Esophagus mucosa (tissue), 1 donor: ENCODE measurements around the gene SMG6. TPM values are rescaled to one million over a fixed set of nuclear protein-coding genes. Genes with fewer than 3 reads are reported as not detected.
A peak's percentile ranks its signal among the peaks of the same experiment; 100 is the strongest.
"Not testable (repeated sequence)": the region's sequence is repeated elsewhere in the genome, so short reads cannot be mapped to it uniquely, and the experiment has no call there.

Source experiments
- ATAC-seq: fragments of 200-7000 bp; cut with Tn5 transposase; one replicate; pipeline ENCODE4 v1.9.1; 2020
- total RNA-seq: library from RNA; stranded (reverse); gene quantifications from one replicate; pipeline ENCODE4 v1.2.4, GENCODE V29; 2023
- donor health status: DM: yes; HTN: yes; CAD: no.

Gene SMG6
- total RNA-seq, 1 donor from 2014 or later, result 19.5 TPM

DNA sequence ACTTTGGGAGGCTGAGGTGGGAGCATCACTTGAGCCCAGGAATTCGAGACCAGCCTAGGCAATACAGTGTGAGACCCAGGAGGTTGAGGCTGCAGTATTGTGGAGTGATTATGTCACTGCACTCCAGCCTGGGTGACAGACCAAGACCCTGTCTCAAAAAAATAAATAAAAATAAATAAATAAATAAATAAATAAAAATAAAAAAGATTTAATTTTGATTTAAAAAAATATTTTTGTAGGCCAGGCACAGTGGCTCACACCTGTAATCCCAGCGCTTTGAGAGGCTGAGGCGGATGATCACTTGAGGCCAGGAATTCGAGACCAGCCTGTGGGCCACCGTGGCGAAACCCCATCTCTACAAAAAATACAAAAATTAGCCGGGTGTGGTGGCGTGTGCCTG, 104.2 kb downstream of the SMG6 start:
- ATAC-seq, result not testable (repeated sequence)

DNA sequence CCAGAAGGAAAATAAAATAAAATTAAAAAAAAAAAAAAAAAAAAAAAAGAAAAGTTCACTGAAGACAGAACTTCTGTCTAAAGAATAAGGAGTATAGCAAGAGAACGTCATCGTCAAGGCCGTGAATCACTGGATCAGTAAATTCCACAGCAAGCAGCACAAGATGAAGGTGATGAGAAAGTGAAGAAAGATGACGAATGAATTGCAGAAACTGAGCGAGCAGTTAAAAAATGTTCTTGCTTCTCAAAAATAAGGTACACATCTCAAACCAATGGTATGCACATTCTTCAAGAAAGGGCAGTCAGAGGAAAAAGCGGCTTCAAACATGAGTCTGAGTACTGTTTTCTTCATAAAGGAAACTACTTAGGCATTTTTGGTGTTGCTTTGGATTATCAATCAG, 104.7 kb downstream of the SMG6 start:
- no peak for ATAC-seq

DNA sequence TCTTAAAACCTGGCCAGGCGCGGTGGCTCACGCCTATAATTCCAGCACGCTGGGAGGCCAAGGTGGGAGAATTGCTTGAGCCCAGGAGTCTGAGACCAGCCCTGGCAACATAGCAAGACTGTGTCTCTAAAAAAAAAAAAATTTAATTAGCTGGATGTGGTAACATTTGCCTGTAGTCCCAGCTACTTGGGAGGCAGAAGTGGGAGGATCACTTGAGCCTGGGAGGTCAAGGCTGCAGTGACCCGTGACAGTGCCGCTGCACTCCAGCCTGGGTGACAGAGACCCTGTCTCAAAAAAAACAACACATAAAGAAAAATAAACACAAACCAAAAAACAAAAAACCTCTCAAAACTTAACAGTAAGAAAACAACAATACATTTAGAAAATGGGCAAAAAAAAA, 106.3 kb downstream of the SMG6 start:
- no peak for ATAC-seq

DNA sequence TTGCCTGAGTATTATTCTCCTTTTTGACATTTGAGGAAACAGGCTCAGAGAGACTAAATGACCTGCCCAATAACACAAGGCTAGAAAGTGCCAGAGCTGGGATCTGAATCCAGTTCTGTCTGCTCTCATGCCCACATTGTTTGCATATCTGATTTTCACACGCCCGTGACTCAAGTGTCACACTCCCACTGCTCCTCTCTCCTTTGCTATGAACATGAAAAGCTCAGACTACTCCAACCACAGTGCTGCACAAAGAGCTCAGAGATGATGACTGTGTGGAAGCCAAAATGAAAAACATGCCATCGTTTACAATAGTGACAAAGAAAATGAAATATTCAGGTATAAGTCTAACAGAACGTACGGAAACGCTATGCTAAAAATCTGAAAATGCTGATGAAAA, 107.9 kb downstream of the SMG6 start:
- ATAC-seq, result peak; percentile 75

DNA sequence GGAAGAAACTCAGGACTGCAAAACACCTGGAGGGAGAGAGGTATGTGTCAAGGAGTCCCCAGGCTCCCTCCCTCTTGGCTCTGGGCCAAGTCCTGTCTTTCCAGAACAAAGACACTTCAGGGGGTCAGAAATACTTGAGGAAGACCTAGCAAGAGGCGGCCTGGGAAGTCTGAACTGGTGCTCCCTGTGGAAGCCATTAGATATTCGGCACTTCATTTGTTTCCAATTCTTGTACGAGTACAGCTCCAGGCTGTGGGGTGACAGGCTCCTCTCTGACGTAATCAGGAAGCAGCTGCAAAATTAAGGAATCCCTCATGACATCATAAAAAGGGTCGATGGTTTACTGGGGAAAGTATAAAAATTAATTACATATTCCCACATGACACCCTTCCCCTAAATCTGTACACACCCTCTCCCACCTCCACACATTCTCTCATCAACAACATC, 108.7 kb downstream of the SMG6 start:
- ATAC-seq, result no peak

DNA sequence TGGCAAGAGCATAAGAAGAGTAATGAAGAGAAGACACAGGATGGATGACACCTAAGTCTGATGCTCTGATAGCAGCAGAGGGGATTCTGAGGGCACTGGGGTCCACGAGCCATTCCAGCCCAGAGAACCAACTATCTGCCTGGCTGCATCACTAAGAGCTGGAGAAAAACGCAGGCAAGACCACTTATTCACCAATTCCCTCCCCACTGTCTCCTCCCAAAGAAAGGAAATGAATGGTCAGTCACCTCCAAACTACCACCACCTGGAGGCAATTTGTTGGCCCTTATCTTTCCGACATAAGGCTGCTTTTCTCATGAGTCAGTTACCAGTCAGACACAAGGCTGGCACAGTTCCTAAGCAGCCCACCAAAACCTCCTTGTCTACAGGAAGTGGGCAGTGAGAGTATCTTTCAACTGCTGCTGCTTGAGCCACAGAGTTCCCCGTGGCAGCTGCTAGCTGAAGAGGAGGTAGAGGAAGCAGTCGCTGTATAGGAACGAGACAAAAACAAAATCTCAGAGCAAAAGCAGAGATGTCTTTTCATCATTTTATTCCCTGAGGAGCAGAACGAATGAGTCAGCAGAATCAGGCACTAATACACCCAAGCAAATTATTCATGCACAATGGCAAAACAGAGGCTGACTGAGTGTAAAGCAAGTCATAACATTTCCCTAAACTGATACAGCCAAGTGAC, 111.1 kb downstream of the SMG6 start:
- peak; percentile 58 for ATAC-seq

DNA sequence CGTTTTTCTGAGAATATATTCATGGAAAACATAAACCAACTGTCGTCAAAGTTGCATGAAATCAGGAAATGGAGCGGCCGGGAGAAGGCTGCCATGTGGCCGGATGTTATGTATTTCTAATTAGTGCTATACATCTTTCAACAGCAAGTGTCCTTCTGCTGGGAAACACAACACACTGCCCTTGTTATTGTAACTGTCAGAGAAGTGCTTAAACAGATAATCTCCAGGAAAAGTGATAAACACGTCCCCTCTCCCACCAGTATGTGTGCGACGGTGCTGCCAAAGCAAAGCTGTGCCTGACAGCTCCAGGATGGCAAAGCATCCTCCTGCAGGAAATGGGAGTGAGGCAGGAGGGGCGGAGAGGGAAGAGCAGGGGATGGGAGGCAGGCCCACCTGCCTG, 111.8 kb downstream of the SMG6 start:
- no peak for ATAC-seq

DNA sequence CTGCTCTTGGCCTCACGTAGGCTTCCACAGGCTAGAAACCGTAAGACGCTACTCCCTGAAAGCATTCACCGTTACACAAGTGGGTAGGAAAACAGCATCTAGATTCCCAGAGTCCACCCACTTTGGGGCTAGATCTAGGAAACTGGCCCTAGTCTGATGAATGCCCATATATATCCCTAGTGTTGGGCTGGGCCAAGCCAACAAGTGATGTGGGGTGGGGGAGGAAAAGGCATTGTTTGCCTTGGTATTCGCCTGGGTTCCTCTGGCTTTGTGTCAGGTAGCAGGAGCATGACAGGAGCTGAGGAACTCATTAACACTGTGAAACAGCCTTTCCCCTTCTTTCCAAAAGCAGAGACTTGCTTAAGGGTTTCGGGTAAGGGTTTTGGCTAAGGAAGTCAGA, 112.4 kb downstream of the SMG6 start:
- ATAC-seq, result no peak

DNA sequence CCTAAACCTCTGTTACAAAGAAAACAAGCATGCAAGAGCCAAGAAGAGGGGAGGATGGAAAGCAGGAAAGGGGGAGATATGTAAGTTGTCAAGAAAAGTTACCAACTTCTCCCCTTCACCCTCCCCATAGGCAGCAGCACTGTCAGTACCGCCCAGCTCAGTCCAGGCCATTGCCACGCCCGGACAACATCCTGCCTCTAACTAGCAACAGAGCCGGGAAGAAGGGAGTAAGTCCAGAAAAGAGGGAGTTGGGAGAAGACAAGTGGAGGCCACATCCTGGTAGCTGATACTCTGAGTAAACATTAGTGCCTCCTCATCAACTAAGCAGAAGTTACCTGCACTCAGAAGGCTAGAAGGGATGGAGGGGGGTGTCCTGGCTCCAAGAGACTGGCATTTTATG, 113.6 kb downstream of the SMG6 start:
- no peak for ATAC-seq

DNA sequence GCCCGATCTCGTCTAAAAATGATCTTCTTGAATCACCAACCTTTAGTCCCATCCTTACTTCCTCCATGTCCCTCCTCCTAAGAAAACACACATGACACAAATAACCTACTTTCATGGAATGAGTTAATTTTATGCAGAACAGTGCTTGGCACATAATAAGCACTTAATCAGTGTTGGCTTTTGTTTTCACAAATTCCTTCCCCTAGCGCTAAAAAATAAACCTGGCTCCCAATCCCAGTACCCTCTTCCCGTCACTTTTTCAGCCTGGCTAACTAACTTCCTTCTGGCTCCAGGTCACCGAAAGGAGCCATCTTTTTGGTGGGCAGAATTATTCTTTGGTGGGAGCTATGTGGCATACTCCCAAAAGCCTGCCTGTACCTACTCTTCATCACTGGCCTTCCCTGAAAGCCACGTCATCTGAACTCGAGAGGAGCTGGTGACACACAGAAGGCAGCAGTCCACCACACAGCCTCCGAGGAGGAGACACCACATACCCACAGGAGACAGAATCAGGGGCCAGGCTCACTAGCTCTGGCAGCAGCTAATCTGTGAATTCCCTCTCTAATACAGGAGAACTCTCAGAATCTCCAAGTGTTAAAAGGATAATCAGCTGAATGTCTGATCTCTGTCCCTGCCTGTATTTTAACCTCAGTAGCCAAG, 114.5 kb downstream of the SMG6 start:
- ATAC-seq, result no peak

DNA sequence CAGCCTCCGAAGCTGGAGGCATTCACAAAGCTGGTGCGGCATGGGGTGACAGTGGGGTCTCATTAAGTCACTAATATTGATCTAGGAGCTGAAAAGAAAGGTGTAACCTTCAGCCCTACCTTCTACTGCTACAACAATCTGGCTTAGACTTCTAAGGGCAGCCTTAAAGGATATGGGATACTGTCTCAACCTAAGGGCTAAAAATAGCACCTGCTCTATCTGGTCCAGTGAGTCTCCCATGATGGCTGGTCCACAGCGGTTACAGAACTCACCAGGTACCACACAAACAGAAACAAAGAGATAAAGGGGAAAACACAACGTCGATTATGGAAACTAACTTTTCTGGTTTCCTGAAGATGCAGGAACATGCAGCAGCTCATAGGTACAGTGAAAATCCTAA, 115.8 kb downstream of the SMG6 start:
- ATAC-seq, result no peak

DNA sequence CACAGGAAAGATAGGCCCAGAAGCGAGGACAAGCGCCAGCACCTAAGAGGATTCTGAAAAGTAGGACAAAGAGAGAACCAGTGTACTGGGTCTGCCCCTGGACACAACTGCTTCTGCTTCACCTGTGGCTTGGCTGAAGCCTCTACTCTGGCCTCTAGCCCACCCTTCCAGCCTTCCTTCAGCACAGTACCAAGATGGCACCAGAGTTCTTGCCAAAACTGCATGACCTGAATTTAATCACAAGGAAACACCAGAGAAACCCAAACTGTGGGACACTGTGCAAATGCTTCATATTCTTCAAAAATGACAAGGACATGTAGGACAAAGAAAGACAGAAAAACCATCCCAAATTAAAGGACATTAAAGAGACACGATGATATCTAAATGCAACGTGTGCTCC, 116.6 kb downstream of the SMG6 start:
- ATAC-seq, result no peak

DNA sequence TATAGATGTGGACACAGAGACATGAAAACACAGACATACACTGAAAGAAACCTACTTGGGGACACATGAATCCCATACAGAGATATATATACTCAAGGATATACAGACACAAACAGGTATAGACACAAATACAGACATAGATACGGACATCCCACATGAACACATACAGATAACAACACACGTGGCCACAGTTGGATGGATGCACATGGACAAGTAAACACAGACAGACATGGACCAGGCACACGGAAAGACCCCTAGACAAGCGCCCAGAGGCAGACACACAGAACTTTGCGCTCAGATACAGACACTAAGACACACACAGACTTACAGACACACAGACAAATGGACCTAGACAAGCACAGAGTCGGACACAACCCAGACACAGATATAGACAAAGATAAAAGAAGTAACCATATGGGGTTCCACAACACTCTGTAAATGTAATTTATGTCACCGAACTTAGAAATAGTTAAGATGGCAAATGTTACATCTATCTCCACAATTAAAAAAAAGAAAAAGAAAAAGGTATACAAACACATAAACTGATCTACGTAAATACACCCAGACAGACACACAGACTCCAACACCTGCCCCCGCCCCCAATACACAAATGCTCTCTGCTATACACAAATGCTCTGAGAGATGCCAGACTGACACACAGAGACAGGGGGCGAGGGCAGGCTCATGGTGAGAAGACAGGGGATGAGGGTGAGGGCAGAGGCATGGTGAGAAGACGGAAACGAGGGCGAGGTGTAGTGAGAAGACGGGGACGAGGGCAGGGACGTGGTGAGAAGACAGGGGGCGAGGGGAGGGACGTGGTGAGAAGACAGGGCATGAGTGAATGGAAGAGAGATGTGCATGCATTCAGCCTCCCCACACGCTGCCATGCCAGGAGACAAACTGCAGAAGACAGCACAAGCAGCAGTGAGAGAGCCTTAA, 118.3 kb downstream of the SMG6 start:
- ATAC-seq, result no peak

DNA sequence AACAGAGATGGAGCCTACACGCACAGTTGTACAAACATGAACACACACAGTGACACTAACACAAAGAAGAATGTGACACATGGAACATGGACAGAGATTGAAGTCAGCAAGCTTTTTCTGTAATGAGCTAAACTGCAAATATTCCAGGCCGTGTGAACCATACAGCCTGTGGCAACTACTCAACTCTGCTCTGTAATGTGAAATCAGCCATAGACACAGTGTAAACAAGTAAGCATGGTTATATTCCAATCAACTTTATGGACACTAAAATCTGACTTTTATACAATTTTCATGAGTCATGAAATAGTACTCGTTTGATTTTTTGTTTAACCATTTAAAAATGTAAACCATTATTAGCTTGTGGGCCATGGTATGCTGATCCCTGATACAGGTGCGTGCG, 120.2 kb downstream of the SMG6 start:
- ATAC-seq, result no peak

DNA sequence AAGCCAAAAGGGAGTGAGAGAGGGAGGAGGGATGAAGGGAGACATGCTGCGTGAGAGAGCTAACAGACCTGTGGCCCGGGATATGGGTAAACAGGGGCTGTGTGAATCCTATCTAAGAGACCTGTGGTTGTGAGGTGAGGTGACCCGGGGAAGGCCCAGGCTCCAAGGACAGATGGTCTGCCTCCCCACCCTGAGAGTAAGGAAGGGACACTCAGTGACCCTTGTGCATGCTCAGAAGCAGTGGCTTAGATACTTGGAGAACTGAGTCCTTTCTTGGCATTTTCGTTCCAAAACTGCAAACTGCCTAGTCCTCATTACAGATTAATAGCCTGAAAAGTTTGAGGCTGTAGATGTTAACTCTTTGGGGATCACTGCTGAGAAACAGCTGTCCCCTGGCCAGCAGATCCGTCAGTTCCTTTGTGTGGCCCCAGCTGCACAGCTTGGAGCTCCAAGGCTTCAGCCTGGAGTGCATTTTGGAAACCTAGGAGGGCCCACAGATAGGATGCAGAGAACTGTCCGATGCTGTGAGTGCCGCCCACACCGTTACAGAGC, 121.6 kb downstream of the SMG6 start:
- ATAC-seq, result no peak

DNA sequence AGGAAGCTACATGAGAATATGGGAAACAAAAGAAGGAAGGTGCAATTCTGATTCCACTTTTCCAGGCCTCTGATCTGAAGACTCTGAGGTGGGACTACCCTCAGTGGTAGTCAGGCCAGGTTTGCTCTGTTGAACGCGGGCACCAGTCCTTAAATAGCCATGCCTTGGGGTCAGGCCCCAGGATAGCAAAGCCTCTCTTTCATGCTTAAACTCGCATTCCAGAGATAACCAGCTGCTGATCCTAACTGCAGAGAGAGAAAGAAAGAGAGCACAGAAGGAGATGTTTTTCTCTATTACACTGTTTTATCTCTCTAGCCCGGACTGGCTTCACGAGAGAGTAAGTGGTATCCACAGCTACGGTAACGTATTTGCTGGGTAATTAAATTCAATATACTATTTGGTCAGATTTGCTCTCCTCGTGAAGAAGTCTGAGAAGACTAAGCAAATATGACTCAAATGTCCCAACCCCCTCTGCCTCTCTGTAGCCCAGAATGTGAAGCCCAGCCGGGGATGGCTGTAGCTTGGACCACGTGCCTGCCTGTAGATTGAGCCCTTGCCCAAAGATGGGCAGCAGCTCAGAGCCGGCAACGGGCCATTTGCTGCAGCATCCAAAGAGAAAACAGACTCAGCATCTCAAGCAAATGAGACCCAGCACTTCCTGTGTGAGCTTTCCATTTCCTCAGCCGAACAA, 122.2 kb downstream of the SMG6 start:
- no peak for ATAC-seq

DNA sequence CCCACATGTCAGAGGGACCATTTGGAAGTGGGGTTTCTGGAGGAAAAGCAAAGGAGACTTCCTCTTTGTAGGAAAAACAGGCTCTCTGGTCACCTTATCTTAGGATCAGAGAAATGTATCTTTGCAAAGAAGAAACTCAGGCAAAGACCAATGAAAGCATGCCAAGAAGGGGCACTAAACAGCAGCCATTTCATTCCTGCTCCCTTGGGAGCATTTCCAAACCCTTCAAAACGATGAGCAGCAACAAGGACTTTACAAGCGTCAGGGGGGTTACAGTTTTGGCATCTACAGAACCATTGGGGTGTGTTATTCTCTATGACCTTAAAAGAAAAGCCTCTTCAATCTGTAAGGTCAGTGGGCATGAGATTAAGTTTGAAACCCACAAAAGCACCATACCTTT, 122.8 kb downstream of the SMG6 start:
- no peak for ATAC-seq

DNA sequence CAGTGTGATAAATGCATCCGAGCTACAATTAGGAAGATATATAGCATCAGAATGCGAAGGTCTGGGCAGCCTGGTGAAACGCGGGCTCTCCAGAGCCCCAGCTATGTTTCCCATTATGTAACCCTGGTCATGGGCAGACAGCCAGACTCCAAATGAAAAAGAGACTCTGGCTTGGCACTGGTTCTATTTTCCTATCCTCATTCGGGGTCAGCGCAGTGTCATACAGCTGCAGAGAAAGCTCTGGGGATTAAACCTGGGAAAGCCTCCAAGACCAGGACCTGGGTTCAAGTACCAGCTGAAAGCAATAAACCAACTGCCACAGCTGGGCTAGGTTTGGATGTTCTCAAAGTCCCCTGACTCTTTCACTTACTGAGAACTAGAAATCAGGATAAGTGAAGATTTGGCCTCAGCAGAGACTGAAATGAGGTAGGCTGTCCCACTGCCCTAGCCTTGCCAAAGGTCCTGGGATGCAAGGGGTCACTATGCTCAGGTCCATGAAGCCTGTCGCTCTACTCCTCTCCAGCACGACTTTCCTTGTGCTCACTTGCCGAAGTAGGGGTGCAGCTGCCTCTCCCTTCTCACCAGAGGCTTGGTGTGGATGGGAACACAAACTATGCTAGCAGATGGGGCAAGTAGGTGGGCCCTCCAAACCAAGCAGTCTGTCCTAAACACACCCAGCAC, 123.8 kb downstream of the SMG6 start:
- ATAC-seq, result peak; percentile 27

DNA sequence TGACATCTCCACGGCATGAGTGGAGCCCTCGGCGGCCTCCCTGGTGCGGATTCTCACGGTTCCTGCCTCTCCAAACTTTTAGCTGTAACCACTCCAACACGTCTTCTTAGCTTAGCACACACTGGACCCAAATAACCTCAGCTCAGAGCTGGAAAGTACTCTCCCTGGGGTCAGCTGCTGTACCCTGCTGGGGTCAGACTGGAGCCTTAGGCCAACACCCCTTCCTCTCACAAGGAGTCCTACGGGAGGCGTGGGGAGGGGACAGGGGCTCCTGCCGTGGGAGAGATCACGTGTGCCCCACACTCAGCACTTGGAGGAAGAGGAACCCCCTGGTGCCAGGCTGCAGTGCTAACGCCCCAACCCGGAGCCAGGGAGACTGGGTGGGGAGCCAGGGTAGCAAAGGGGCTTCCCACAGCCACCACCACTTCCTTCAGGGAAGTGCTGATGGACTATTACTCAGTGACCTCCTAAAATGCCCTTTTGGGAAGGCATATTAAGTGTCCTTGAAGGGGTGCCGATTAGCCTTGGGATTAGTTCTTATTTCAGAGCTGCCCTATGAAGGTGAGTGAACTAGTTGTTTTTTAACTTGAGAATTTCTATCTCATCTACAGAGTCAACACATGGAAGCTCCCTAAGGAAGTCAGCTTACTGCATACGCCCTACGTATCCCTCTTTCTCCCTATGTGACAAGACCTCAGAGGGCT, 124.6 kb downstream of the SMG6 start:
- no peak for ATAC-seq

DNA sequence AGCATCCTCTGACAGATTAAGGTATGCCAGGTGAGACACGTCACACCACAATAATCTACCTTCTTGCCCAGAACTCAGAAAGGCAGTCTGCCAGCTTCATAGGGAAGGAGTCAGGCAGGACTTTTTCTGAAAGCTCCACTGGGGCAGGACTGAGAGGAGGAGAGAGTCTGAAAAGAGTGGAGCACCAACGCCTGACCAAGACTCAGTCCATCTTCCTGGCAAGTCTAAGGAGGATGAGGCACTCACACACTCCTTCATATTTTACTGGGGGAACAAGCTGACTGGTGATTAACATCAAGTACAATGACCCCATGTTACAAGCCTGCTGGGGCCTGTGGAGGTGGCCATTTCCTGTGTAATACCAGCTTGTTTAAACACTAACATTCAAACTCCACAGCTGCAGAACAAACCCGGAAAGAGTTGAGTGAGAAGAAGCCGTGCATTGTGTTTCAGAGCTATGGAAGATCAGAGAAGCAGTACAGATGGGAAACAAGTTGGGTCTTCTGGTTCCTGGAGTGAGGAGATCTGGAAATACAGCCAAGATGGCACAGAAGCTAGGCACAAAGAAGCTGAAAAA, 126.3 kb downstream of the SMG6 start:
- ATAC-seq, result no peak
